Gastrocnemius medialis (tissue), 4 donors: ENCODE results near the gene NOD1.

ENCODE experiments used
- CTCF ChIP-seq, 5 experiments: fragments of 450-650 bp in 3 of 5; fragments of 200-600 bp in 2 of 5; sonication (generic) in 2 of 5; IDR thresholded peaks in 4 of 5; conservative IDR thresholded peaks in 1 of 5; 1 replicate in 4 of 5; 2 replicates in 1 of 5; pipeline ENCODE4 v1.5.1; 2016 to 2019; ENCODE audit warnings: antibody characterized with exemption in 5 of 5, mild to moderate bottlenecking in 3 of 5, moderate library complexity in 3 of 5
- POLR2A ChIP-seq, 2 donors: fragments of 450-650 bp; IDR thresholded peaks; one replicate each; pipeline ENCODE4 v1.6.1; 2017; ENCODE audit warnings: antibody characterized with exemption in 2 of 2, mild to moderate bottlenecking in 2 of 2, moderate library complexity in 2 of 2

GRCh38 chr7:30413864-30414263 is 64.7 kb downstream of the NOD1 start:
- TF ChIP-seq CTCF (IDR thresholded peaks at IDR 0.05 in 4 of 5, conservative IDR thresholded peaks at IDR 0.05 in 1 of 5) (no peak), POLR2A (IDR thresholded peaks at IDR 0.05) (no peak)
